Measurements from ENCODE around the gene SLC8A3.

The SLC8A3 gene

GRCh38 chr14:70118064-70118463 lies 70.7 kb downstream of the SLC8A3 start:
- no peak for DNase-seq (ENCODE audit: low read depth in 2 of 2)

- DNase-seq (ENCODE audit: low read depth in 2 of 2): no peak
These were observed 72.5 kb downstream of the SLC8A3 start for GRCh38 chr14:70116278-70116677.

GRCh38 chr14:70114621-70115156 lies 74.1 kb downstream of the SLC8A3 start:
- DNase-seq (ENCODE audit: low read depth in 2 of 2): no peak

- DNase-seq (ENCODE audit: low read depth in 2 of 2): no peak
These were observed 75.5 kb downstream of the SLC8A3 start for GRCh38 chr14:70113211-70113610.

- DNase-seq (ENCODE audit: low read depth in 2 of 2): no peak
These were observed 80.3 kb downstream of the SLC8A3 start for GRCh38 chr14:70108419-70108818.

- no peak for DNase-seq (ENCODE audit: low read depth in 2 of 2)
These were observed 81.4 kb downstream of the SLC8A3 start for GRCh38 chr14:70107309-70107708.

- DNase-seq (ENCODE audit: low read depth in 2 of 2): no peak
These were observed 88.7 kb downstream of the SLC8A3 start for GRCh38 chr14:70100071-70100470.

- no peak for DNase-seq (ENCODE audit: low read depth in 2 of 2)
These were observed 90.4 kb downstream of the SLC8A3 start for GRCh38 chr14:70098250-70098809.

GRCh38 chr14:70097576-70098249 lies 91.0 kb downstream of the SLC8A3 start:
- no peak for DNase-seq (ENCODE audit: low read depth in 2 of 2)

GRCh38 chr14:70096866-70097265 lies 91.9 kb downstream of the SLC8A3 start:
- no peak for DNase-seq (ENCODE audit: low read depth in 2 of 2)

GRCh38 chr14:70094631-70095030 lies 94.1 kb downstream of the SLC8A3 start:
- no peak for DNase-seq (ENCODE audit: low read depth in 2 of 2)

GRCh38 chr14:70094106-70094505 lies 94.6 kb downstream of the SLC8A3 start:
- no peak for DNase-seq (ENCODE audit: low read depth in 2 of 2)

GRCh38 chr14:70093156-70093555 lies 95.6 kb downstream of the SLC8A3 start:
- DNase-seq (ENCODE audit: low read depth in 2 of 2): no peak

GRCh38 chr14:70087380-70087697 lies 101.4 kb downstream of the SLC8A3 start:
- no peak for DNase-seq (ENCODE audit: low read depth in 2 of 2)

GRCh38 chr14:70086685-70087379 lies 101.9 kb downstream of the SLC8A3 start:
- DNase-seq (ENCODE audit: low read depth in 2 of 2): no peak

- no peak for DNase-seq (ENCODE audit: low read depth in 2 of 2)
These were observed 104.5 kb downstream of the SLC8A3 start for GRCh38 chr14:70084226-70084625.

- DNase-seq (ENCODE audit: low read depth in 2 of 2): no peak
These were observed 106.4 kb downstream of the SLC8A3 start for GRCh38 chr14:70082394-70082793.

GRCh38 chr14:70080076-70080475 lies 108.7 kb downstream of the SLC8A3 start:
- DNase-seq (ENCODE audit: low read depth in 2 of 2): no peak

- DNase-seq (ENCODE audit: low read depth in 2 of 2): no peak
These were observed 110.4 kb downstream of the SLC8A3 start for GRCh38 chr14:70078329-70078728.

GRCh38 chr14:70077720-70078119 lies 111.0 kb downstream of the SLC8A3 start:
- DNase-seq (ENCODE audit: low read depth in 2 of 2): no peak

- no peak for DNase-seq (ENCODE audit: low read depth in 2 of 2)
These were observed 111.7 kb downstream of the SLC8A3 start for GRCh38 chr14:70077005-70077404.

GRCh38 chr14:70073924-70074566 lies 114.7 kb downstream of the SLC8A3 start:
- DNase-seq (ENCODE audit: low read depth in 2 of 2): peak; percentile 40 to 45

GRCh38 chr14:70069186-70069585 lies 119.6 kb downstream of the SLC8A3 start:
- no peak for DNase-seq (ENCODE audit: low read depth in 2 of 2)

All from stimulated activated CD8-positive, alpha-beta memory T cell treated with anti-CD3 and anti-CD28 coated beads, Interleukin-2, amount 100 ng/mL, for 48 hours (primary cell).